DMS114 treated with DMSO at 0.1 percent for 48 hours (cell line): ENCODE measurements around the gene FAM240A.

Source experiments
- DNase-seq: peaks from one replicate; lab custom pipeline; 2025; ENCODE audit not compliant: unreplicated experiment; lab: John Stamatoyannopoulos, UW

Gene FAM240A

GRCh38 chr3:46673151-46674030 lies 61.1 kb downstream of the FAM240A start:
- DNase-seq = no peak

GRCh38 chr3:46674031-46674845 lies 61.9 kb downstream of the FAM240A start:
- no peak for DNase-seq

GRCh38 chr3:46675426-46675825 lies 63.1 kb downstream of the FAM240A start:
- DNase-seq = no peak
